Neural progenitor cell (in vitro differentiated cells): Measurements from ENCODE around the gene LCTL.

Experiments used
- EZH2 ChIP-seq: fragments of 200-600 bp; sonication (generic); IDR thresholded peaks from 2 replicates; pipeline ENCODE4 v1.6.1; 2017; ENCODE audit warnings: antibody characterized with exemption, mild to moderate bottlenecking, moderate library complexity
- TF ChIP-seq, protein P1 (sequence below): fragments of 200-600 bp; sonication (generic); IDR thresholded peaks from 2 replicates; pipeline ENCODE4 v1.5.1; 2017; ENCODE audit warnings: antibody characterized with exemption, mild to moderate bottlenecking

DNA sequence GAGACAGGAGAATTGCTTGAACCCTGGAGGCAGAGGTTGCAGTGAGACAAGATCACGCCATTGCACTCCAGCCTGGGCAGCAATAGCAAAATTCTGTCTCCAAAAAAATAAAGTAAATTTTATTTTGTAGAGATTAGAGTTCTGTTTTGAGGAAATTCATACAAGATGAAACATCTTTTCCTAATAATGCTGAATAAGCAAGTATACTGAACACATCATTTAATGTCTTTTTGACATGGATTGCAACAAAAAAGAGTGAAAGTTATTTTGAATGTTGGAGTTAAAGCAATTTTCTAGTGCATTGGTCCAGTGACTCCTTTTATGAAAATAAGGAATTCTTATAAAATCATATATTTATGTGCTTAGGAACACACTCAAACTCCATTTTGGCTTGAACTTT, 20.5 kb downstream of the LCTL start:
- TF ChIP-seq, protein P1, sequence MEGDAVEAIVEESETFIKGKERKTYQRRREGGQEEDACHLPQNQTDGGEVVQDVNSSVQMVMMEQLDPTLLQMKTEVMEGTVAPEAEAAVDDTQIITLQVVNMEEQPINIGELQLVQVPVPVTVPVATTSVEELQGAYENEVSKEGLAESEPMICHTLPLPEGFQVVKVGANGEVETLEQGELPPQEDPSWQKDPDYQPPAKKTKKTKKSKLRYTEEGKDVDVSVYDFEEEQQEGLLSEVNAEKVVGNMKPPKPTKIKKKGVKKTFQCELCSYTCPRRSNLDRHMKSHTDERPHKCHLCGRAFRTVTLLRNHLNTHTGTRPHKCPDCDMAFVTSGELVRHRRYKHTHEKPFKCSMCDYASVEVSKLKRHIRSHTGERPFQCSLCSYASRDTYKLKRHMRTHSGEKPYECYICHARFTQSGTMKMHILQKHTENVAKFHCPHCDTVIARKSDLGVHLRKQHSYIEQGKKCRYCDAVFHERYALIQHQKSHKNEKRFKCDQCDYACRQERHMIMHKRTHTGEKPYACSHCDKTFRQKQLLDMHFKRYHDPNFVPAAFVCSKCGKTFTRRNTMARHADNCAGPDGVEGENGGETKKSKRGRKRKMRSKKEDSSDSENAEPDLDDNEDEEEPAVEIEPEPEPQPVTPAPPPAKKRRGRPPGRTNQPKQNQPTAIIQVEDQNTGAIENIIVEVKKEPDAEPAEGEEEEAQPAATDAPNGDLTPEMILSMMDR: no peak
- TF ChIP-seq EZH2: no peak
